Pancreas (tissue), 10 donors: ENCODE data around the gene HNRNPA3. TPM values are rescaled to one million over a fixed set of nuclear protein-coding genes. Genes with fewer than 3 reads are reported as not detected.
"Not testable (repeated sequence)": the region's sequence is repeated elsewhere in the genome, so short reads cannot be mapped to it uniquely, and the experiment has no call there.

Source experiments
- ATAC-seq, 4 donors: fragments of 200-7000 bp; cut with Tn5 transposase; one replicate each; pipeline versions ENCODE4 v1.8.0 to v1.9.1; 2020; ENCODE audit warnings: mild to moderate bottlenecking in 4 of 4, moderate library complexity in 4 of 4
- DNase-seq, 6 donors: peaks; one replicate each; pipeline ENCODE4 v3.0.0-alpha.2; 2020
- FAIRE-seq: peaks from 2 replicates; lab custom pipeline; 2012; peaks lifted over from hg19 to GRCh38; lab: Jason Lieb, UNC
- H3K27ac ChIP-seq, 4 donors: fragments of 200-600 bp; sonication (generic); 1 replicate in 3 of 4; 2 replicates in 1 of 4; pipeline versions ENCODE4 v1.5.0 to v1.8.0; 2020
- H3K27me3 ChIP-seq, 4 donors: fragments of 200-600 bp; one replicate each; pipeline ENCODE4 v1.8.0; 2021
- H3K36me3 ChIP-seq, 3 donors: fragments of 200-600 bp; sonication (generic) in 1 of 3; one replicate each; pipeline versions ENCODE4 v1.5.0 to v1.8.0; 2020 to 2021
- H3K4me1 ChIP-seq, 3 donors: fragments of 200-600 bp; one replicate each; pipeline ENCODE4 v1.8.0; 2021
- H3K4me3 ChIP-seq, 4 donors: fragments of 200-600 bp; sonication (generic) in 2 of 4; one replicate each; pipeline versions ENCODE4 v1.5.0 to v1.8.0; 2020 to 2021
- H3K9me3 ChIP-seq, 4 donors: fragments of 200-600 bp; one replicate each; pipeline ENCODE4 v1.8.0; 2021
- WGBS, 2 donors: extraction: QIAGEN DNeasy Blood & Tissue Kit; methylation state at CpG; one replicate each; pipeline ENCODE4 v1.1.7; 2013; 5-methylcytosine and 5-hydroxymethylcytosine counted together
- intact Hi-C, 3 donors: fragments of 100-400 bp; cut with DNase I; formaldehyde crosslinking; loops; one replicate each; pipeline versions ENCODE4 v1.11.1 to v1.14.2; 2022
- polyA plus RNA-seq, 2 donors: library from polyadenylated mRNA; stranded (reverse); fragments of 200-250 nt; gene quantifications; one replicate each; pipeline ENCODE4 v1.2.3, GENCODE V29; 2013
- total RNA-seq, 6 donors: library from RNA; stranded (reverse); fragmentation: NEBNext Ultra II Directional in 4 of 6; extraction: Animal tissue kit (Norgen Biotek cat#: 25700) in 4 of 6; gene quantifications; one replicate each; pipeline versions ENCODE4 v1.2.1 to v1.2.4, GENCODE V29; 2021 to 2023
- TF ChIP-seq, protein P1 (sequence below), 4 donors: fragments of 200-600 bp; sonication (generic) in 3 of 4; IDR thresholded peaks; one replicate each; pipeline versions ENCODE4 v1.5.0 to v1.8.0; 2021; ENCODE audit warnings: antibody characterized with exemption in 4 of 4
- donor health status: healthy with polysubstance abuse.
- donor health status: DM: no; HTN: no; CAD: no; lungs with moderate emphysema.
- donor health status: DM: no; HTN: no; CAD: no.
- donor health status: control.
- donor health status: control.
- donor health status: Bipolar disorder and iron deficiency.
- donor health status: DM: yes; HTN: yes; CAD: no.
- donor health status: DM: no; HTN: no; CAD: no.
- donor health status: DM: no; HTN: no; CAD: no.
- donor health status: DM: yes; HTN: yes; CAD: no.

The HNRNPA3 gene
- total and polyA plus RNA-seq, 8 donors = 30.3 to 96.8 (median 70.0) TPM

DNA sequence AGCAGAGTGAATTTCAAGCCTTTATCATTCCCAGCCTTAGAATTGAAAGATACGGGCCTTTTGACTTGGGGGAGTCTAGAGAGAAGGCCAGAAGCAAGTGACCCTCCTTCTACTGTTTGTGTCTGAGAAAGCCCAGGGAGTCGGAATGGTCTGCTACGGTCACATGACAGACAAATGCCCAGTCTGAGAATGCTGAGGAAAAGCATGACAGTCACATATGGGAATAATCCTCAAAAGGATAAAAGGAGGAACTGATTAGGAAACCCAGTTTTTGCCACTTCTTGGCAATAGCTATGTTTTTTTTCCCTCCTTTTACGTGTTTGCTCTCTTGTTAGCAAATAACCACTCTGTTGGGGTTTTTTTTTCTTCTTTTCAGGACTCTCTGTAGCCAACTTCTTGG is 38.1 kb upstream of the HNRNPA3 start:
- H3K9me3 ChIP-seq = no peaks in the 10 kb centered on the region
- no peak overlapping the region for H3K27ac ChIP-seq
- H3K4me3 ChIP-seq = no peak overlapping the region
- DNase-seq (no peak), ATAC-seq (no peak), FAIRE-seq (no peak)
- intact Hi-C loops = no loop called here
- H3K4me1 ChIP-seq = peaks cover 0 to 4% (median 3%) of the 10 kb centered on the region in 3 donors
- H3K27me3 ChIP-seq = no peaks in the 10 kb centered on the region
- TF ChIP-seq, protein P1, sequence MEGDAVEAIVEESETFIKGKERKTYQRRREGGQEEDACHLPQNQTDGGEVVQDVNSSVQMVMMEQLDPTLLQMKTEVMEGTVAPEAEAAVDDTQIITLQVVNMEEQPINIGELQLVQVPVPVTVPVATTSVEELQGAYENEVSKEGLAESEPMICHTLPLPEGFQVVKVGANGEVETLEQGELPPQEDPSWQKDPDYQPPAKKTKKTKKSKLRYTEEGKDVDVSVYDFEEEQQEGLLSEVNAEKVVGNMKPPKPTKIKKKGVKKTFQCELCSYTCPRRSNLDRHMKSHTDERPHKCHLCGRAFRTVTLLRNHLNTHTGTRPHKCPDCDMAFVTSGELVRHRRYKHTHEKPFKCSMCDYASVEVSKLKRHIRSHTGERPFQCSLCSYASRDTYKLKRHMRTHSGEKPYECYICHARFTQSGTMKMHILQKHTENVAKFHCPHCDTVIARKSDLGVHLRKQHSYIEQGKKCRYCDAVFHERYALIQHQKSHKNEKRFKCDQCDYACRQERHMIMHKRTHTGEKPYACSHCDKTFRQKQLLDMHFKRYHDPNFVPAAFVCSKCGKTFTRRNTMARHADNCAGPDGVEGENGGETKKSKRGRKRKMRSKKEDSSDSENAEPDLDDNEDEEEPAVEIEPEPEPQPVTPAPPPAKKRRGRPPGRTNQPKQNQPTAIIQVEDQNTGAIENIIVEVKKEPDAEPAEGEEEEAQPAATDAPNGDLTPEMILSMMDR (IDR thresholded peaks at IDR 0.05) = no peak
- no peaks in the 10 kb centered on the region for H3K36me3 ChIP-seq
- WGBS, 2 donors = 79 to 81% methylated on average over 4 of the region's 4 CpGs

GRCh38 chr2:177175917-177176668 is 36.5 kb upstream of the HNRNPA3 start:
- H3K36me3 ChIP-seq = no peaks in the 10 kb centered on the region
- intact Hi-C loops = no loop called here
- H3K27me3 ChIP-seq = no peaks in the 10 kb centered on the region
- H3K9me3 ChIP-seq = no peaks in the 10 kb centered on the region
- no peak overlapping the region for H3K27ac ChIP-seq
- TF ChIP-seq, protein P1 (IDR thresholded peaks at IDR 0.05) = no peak
- ATAC-seq (no peak), FAIRE-seq (no peak), DNase-seq (no peak)
- H3K4me1 ChIP-seq = peaks cover 0 to 3% (median 2%) of the 10 kb centered on the region in 3 donors
- no peak overlapping the region for H3K4me3 ChIP-seq
- WGBS, 2 donors = 89 to 93% methylated on average over 7 of the region's 7 CpGs

DNA sequence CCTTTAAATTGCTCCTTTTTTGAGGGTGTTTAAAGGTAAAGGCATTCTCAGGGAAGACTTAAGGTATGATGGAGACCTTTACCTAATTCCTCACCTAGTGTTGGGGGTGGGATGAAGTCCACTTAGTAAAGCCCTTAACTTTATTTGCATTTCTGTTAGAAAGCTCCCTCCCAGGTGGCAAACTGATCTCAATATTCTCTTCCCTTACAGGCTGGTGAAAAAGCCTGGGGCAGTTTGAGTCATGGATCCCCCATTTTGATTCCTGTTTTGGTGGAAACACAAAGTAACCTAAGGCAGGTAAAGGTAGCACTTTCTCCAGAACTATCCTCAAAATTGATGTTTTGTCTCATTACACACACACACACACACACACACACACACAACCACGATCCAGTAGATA is 33.8 kb upstream of the HNRNPA3 start:
- 34 to 50% methylated on average over 1 of the region's 1 CpG for WGBS, 2 donors
- Histone ChIP-seq H3K27ac (no peak overlapping the region), H3K9me3 (no peaks in the 10 kb centered on the region), H3K27me3 (no peaks in the 10 kb centered on the region), H3K4me1 (no peaks in the 10 kb centered on the region), H3K36me3 (no peaks in the 10 kb centered on the region), H3K4me3 (no peak overlapping the region)
- ATAC-seq (no peak), FAIRE-seq (no peak), DNase-seq (no peak)
- TF ChIP-seq, protein P1 (IDR thresholded peaks at IDR 0.05) = no peak
- intact Hi-C loops = no loop called here

DNA sequence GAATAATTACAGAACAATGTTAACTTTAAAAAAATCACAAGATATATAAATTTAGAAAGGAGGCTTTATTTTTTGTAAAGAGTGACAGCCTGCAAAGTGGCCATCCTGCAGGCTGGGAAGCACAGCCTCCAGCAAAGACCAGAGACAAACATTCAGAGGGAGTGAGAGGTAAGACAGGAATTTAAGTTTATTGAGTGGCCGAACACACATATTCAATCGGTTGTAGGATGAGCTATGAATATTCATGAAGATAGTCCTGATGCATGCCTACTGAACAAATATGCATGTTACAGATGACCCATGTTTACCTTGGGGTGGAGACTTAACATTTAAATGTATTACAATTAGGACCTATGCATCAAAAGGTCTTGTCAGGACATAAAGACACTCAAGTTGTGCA is 33.4 kb upstream of the HNRNPA3 start:
- H3K9me3 ChIP-seq = no peaks in the 10 kb centered on the region
- no peaks in the 10 kb centered on the region for H3K4me1 ChIP-seq
- H3K4me3 ChIP-seq = no peak overlapping the region
- no peak for FAIRE-seq
- DNase-seq = no peak
- 74 to 81% methylated on average over 2 of the region's 2 CpGs for WGBS, 2 donors
- H3K27ac ChIP-seq = no peak overlapping the region
- intact Hi-C loops = no loop called here
- no peaks in the 10 kb centered on the region for H3K36me3 ChIP-seq
- TF ChIP-seq, protein P1 (IDR thresholded peaks at IDR 0.05) = no peak
- ATAC-seq = no peak
- no peaks in the 10 kb centered on the region for H3K27me3 ChIP-seq

DNA sequence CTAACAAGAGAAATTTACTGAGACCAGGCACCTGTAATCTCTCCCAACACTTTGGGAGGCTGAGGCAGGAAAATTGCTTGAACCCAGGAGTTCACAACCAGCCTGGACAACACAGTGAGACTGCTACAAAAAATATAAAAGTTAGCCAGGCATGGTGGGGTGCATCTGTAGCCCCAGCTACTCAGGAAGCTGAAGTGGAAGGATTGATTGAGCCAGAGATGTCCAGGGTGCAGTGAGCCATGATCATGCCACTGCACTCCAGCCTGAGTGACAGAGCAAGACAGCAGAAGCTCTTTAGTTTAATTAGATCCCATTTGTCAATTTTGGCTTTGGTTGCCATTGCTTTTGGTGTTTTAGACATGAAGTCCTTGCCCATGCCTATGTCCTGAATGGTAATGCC is 32.9 kb upstream of the HNRNPA3 start:
- H3K9me3 ChIP-seq, H3K27me3 ChIP-seq, H3K4me1 ChIP-seq, H3K27ac ChIP-seq, H3K4me3 ChIP-seq, DNase-seq, intact Hi-C loops, H3K36me3 ChIP-seq, FAIRE-seq, ATAC-seq: not testable (repeated sequence)
